HL-60/S4 treated with retinoic acid at 250 ng/mL for 4 days and 3 days (cell line): Measurements from ENCODE around the gene FLRT1.

Experiments used
- in situ Hi-C: fragments of 300-500 bp; cut with MboI; formaldehyde crosslinking; loops from 2 replicates; pipeline ENCODE4 v1.7.0; 2022; ENCODE audit warnings: low sequenced_read_pairs

The FLRT1 gene

GRCh38 chr11:64084146-64084950 is 48.6 kb downstream of the FLRT1 start:
- in situ Hi-C loops: no loop called here

GRCh38 chr11:64084951-64085710 is 49.4 kb downstream of the FLRT1 start:
- in situ Hi-C loops: no loop called here
